ENCODE data around the gene RHEBL1. TPM values are rescaled to one million over a fixed set of nuclear protein-coding genes. Genes with fewer than 3 reads are reported as not detected.

RHEBL1 gene, protein sequence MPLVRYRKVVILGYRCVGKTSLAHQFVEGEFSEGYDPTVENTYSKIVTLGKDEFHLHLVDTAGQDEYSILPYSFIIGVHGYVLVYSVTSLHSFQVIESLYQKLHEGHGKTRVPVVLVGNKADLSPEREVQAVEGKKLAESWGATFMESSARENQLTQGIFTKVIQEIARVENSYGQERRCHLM
- total RNA-seq = 0.62 and 1.8 TPM in 2 replicates

GRCh38 chr12:49069507-49070346 lies at the start of gene RHEBL1:
TSS of gene RHEBL1 (minus strand) at chr12:49069979. CDS start at chr12:49069785, 194 bp downstream.

GRCh38 chr12:49110464-49111155 lies 40.8 kb upstream of the RHEBL1 start, which contains the start of gene LMBR1L:
TSS of gene LMBR1L (minus strand) at chr12:49110847. CDS start at chr12:49110555, 292 bp downstream.

GRCh38 chr12:49094160-49094974 lies 24.6 kb upstream of the RHEBL1 start, which contains the start of gene DHH:
TSS of gene DHH (minus strand) at chr12:49094801. CDS start at chr12:49094512, 289 bp downstream.

DNA sequence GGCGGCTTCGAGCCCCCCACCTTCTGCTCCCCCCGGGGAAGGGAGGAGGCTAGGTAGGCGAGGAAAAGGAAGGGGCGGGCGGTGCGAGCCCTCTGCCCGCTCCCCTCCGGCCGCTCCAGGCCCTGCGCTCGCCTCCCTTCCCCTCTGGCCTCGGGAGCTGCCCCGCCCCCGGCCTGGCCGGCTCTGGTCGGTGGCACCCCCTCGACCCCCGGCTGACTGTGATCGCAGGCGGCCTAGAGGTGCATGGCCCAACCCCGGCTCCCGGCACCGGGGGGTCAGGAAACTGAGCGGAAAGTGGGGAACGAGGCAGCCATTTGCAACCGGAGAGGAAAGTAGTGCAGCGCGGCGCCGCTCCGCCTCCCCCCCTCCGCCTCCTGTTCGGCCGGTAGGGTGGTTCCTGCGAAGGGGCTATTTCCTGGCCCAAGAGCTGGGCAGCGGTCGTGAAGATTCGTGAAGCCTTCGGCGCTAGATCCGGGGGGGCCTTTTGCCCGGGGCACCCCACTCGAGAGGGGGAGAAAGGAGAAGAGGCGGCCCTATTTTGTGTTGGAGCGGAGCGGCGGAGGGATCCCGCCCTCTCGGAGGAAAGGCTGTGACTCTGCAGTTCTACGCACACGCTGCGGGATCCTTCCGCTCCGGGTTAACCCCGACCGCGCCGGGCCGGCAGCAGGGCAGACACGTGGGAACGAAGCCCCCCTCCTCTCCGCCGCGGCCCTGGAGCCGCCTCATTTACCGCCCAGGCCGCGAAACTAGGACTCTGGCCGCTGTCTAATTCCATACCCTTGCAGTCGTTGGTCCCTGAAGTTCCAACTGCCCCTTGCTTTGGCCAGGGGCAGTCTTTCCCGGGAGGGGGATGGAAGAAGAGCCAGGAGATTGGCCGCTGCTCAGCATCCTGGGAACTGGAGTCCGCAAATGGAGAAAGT lies 9.3 kb downstream of the RHEBL1 start, which contains the start of gene KMT2D:
TSS of gene KMT2D (minus strand) at position 558 of the 920 bp plus-strand sequence. CDS start 5,470 bp downstream, outside the sequence.

DNA sequence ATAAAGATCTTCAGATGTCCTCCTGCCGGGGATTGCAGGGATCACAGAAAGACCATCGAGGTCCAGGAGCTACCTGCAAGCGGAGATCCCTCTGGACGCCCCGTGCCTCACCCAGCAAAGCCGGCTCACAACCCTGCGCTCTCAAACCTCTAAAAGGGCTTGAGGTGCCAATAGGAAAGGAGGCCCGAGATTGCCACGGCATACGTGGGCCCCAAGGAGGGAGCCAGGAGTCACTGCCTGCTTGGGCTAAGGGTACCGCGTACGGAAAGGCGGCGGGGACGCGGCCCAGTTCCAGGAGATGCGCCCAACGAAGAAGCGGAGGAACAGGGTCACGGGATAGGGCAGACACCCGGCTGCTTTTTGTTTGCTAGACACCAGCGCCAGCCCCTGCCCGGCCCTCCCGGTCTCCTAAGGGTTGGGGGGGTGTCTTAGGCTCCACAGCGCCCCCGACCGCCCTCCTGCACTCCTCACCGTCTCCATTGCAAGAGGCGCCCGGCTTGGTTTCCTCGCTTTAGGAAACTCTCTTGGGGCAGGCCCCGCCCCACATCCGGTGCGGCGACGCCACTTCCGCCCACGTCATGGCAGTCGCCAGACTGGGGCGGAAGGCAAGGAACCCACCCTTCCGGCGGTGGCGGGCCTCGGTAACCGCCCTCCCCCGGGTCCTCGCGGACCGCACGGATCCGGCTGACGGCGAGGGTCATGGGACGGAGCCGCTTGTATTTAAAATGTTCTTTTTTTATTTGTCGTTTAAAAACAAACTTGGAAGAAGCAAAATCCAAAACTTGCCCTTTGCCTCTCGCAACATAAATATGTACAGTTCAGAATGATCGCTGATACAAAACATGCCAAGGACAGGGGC lies 51.3 kb downstream of the RHEBL1 start, which contains the start of gene PRKAG1:
TSS of gene PRKAG1 (minus strand) at position 516 of the 859 bp plus-strand sequence. CDS start at position 480, 36 bp downstream.

Other genes starting within 250 kb of the RHEBL1 start
- gene DDX23, start 217.8 kb downstream of the RHEBL1 start, total RNA-seq = 78.2 and 101 TPM in 2 replicates
- gene RND1, start 204.1 kb downstream of the RHEBL1 start, total RNA-seq = 0.12 TPM in 1 of 2 replicates, not detected in the other
- 15.9 and 23.0 TPM in 2 replicates for gene FKBP11, start 144.5 kb downstream of the RHEBL1 start, total RNA-seq
- 32.6 and 41.7 TPM in 2 replicates for gene ARF3, start 112.5 kb downstream of the RHEBL1 start, total RNA-seq
- gene WNT10B, start 98.2 kb downstream of the RHEBL1 start, total RNA-seq = not detected in 2 replicates
- gene WNT1, start 91.7 kb downstream of the RHEBL1 start, total RNA-seq = not detected in 2 replicates
- gene DDN, start 70.6 kb downstream of the RHEBL1 start, total RNA-seq = 0.12 and 0.33 TPM in 2 replicates
- 72.5 and 74.4 TPM in 2 replicates for gene PRKAG1, start 51.2 kb downstream of the RHEBL1 start, total RNA-seq
- 38.2 and 41.0 TPM in 2 replicates for gene KMT2D, start 9.2 kb downstream of the RHEBL1 start, total RNA-seq
- 0.12 TPM in 1 of 2 replicates, not detected in the other for gene DHH, start 24.8 kb upstream of the RHEBL1 start, total RNA-seq
- 39.7 and 50.9 TPM in 2 replicates for gene LMBR1L, start 40.9 kb upstream of the RHEBL1 start, total RNA-seq
- gene TUBA1B, start 61.4 kb upstream of the RHEBL1 start, total RNA-seq = 1,583 and 3,940 TPM in 2 replicates
- gene TUBA1A, start 119.1 kb upstream of the RHEBL1 start, total RNA-seq = 668 and 1,375 TPM in 2 replicates
- gene TUBA1C, start 195.1 kb upstream of the RHEBL1 start, total RNA-seq = 298 and 933 TPM in 2 replicates
- gene PRPH, start 225.2 kb upstream of the RHEBL1 start, total RNA-seq = 0.12 and 0.22 TPM in 2 replicates